Measurements from ENCODE around the gene NDUFS4. TPM values are rescaled to one million over a fixed set of nuclear protein-coding genes. Genes with fewer than 3 reads are reported as not detected.

Gene NDUFS4
- total RNA-seq, 3 donors from 2014 or later, result 93.7 to 104 (median 94.1) TPM

GRCh38 chr5:53549792-53550191 lies 10.6 kb upstream of the NDUFS4 start:
- TF ChIP-seq POLR2A (IDR thresholded peaks at IDR 0.05) (no peak), POLR2AphosphoS5 (IDR thresholded peaks at IDR 0.05) (no peak), CTCF (IDR thresholded peaks at IDR 0.05) (no peak)
- Histone ChIP-seq H3K4me3 (no peak overlapping the region), H3K9me3 (no peaks in the 10 kb centered on the region), H3K27me3 (no peaks in the 10 kb centered on the region), H3K4me1 (no peaks in the 10 kb centered on the region), H3K36me3 (no peaks in the 10 kb centered on the region), H3K27ac (no peak overlapping the region)
- intact Hi-C loops (cut with DNase I; ENCODE audit: low total_unique reads), result no loop called here
- DNase-seq (ENCODE audit: low spot score in 2 of 2), result no peak

GRCh38 chr5:53552561-53552960 lies 7.9 kb upstream of the NDUFS4 start:
- TF ChIP-seq POLR2A (IDR thresholded peaks at IDR 0.05), result no peak
- no peak for TF ChIP-seq CTCF (IDR thresholded peaks at IDR 0.05)
- intact Hi-C loops (cut with DNase I; ENCODE audit: low total_unique reads), result no loop called here
- DNase-seq (ENCODE audit: low spot score in 2 of 2), result no peak
- H3K4me3 ChIP-seq, result no peak overlapping the region
- H3K27ac ChIP-seq, result no peak overlapping the region
- no peaks in the 10 kb centered on the region for H3K4me1 ChIP-seq
- H3K9me3 ChIP-seq, result no peaks in the 10 kb centered on the region
- no peaks in the 10 kb centered on the region for H3K36me3 ChIP-seq
- no peaks in the 10 kb centered on the region for H3K27me3 ChIP-seq

- Histone ChIP-seq H3K4me3 (no peak overlapping the region), H3K36me3 (no peaks in the 10 kb centered on the region), H3K27ac (no peak overlapping the region), H3K27me3 (no peaks in the 10 kb centered on the region), H3K4me1 (no peaks in the 10 kb centered on the region), H3K9me3 (no peaks in the 10 kb centered on the region)
- no peak for DNase-seq (ENCODE audit: low spot score in 2 of 2)
- intact Hi-C loops (cut with DNase I; ENCODE audit: low total_unique reads), result no loop called here
- TF ChIP-seq POLR2A (IDR thresholded peaks at IDR 0.05) (no peak), CTCF (IDR thresholded peaks at IDR 0.05) (no peak), POLR2AphosphoS5 (IDR thresholded peaks at IDR 0.05) (no peak)
Measured at GRCh38 chr5:53554444-53554843, 6.0 kb upstream of the NDUFS4 start.

GRCh38 chr5:53555160-53555559 lies 5.3 kb upstream of the NDUFS4 start:
- TF ChIP-seq POLR2A (IDR thresholded peaks at IDR 0.05) (no peak), POLR2AphosphoS5 (IDR thresholded peaks at IDR 0.05) (no peak), CTCF (IDR thresholded peaks at IDR 0.05) (no peak)
- Histone ChIP-seq H3K4me3 (no peak overlapping the region), H3K4me1 (no peaks in the 10 kb centered on the region), H3K36me3 (no peaks in the 10 kb centered on the region), H3K9me3 (no peaks in the 10 kb centered on the region), H3K27ac (no peak overlapping the region), H3K27me3 (no peaks in the 10 kb centered on the region)
- intact Hi-C loops (cut with DNase I; ENCODE audit: low total_unique reads), result no loop called here
- DNase-seq (ENCODE audit: low spot score in 2 of 2), result no peak

GRCh38 chr5:53556001-53556400 lies 4.4 kb upstream of the NDUFS4 start:
- H3K9me3 ChIP-seq, result no peaks in the 10 kb centered on the region
- no peaks in the 10 kb centered on the region for H3K4me1 ChIP-seq
- no peak overlapping the region for H3K27ac ChIP-seq
- intact Hi-C loops (cut with DNase I; ENCODE audit: low total_unique reads), result no loop called here
- H3K36me3 ChIP-seq, result no peaks in the 10 kb centered on the region
- TF ChIP-seq POLR2A (IDR thresholded peaks at IDR 0.05) (no peak), POLR2AphosphoS5 (IDR thresholded peaks at IDR 0.05) (no peak), CTCF (IDR thresholded peaks at IDR 0.05) (no peak)
- no peak for DNase-seq (ENCODE audit: low spot score in 2 of 2)
- no peaks in the 10 kb centered on the region for H3K27me3 ChIP-seq
- no peak overlapping the region for H3K4me3 ChIP-seq
